Measurements from ENCODE around the gene CFAP20DC.
"Not testable (repeated sequence)": the region's sequence is repeated elsewhere in the genome, so short reads cannot be mapped to it uniquely, and the experiment has no call there.

The CFAP20DC gene

GRCh38 chr3:58723173-58723572 lies 326.7 kb downstream of the CFAP20DC start:
- no peak for DNase-seq (ENCODE audit: low read depth in 1 of 2, low spot score in 1 of 2)
- in situ Hi-C loops (cut with HindIII; ENCODE audit: low pct_unique_long_range_greater_than_20kb, low sequenced_read_pairs), result no loop called here

GRCh38 chr3:58722561-58722960 lies 327.3 kb downstream of the CFAP20DC start:
- no peak for DNase-seq (ENCODE audit: low read depth in 1 of 2, low spot score in 1 of 2)
- in situ Hi-C loops (cut with HindIII; ENCODE audit: low pct_unique_long_range_greater_than_20kb, low sequenced_read_pairs), result no loop called here
- no peak for TF ChIP-seq JUND (IDR thresholded peaks at IDR 0.05; ENCODE audit: low read depth)

More at GRCh38 chr3:58723173-58723572, 326.7 kb downstream of the CFAP20DC start:
- TF ChIP-seq JUND (IDR thresholded peaks at IDR 0.05; ENCODE audit: low read depth), result no peak

- no peak for DNase-seq (ENCODE audit: low read depth in 1 of 2, low spot score in 1 of 2)
- no peak for TF ChIP-seq JUND (IDR thresholded peaks at IDR 0.05; ENCODE audit: low read depth)
- in situ Hi-C loops (cut with HindIII; ENCODE audit: low pct_unique_long_range_greater_than_20kb, low sequenced_read_pairs), result no loop called here
Measured at GRCh38 chr3:58720526-58720925, 329.3 kb downstream of the CFAP20DC start.

- no peak for DNase-seq (ENCODE audit: low read depth in 1 of 2, low spot score in 1 of 2)
- in situ Hi-C loops (cut with HindIII; ENCODE audit: low pct_unique_long_range_greater_than_20kb, low sequenced_read_pairs), result no loop called here
- no peak for TF ChIP-seq JUND (IDR thresholded peaks at IDR 0.05; ENCODE audit: low read depth)
Measured at GRCh38 chr3:58719684-58720083, 330.1 kb downstream of the CFAP20DC start.

- no peak for TF ChIP-seq JUND (IDR thresholded peaks at IDR 0.05; ENCODE audit: low read depth)
- in situ Hi-C loops (cut with HindIII; ENCODE audit: low pct_unique_long_range_greater_than_20kb, low sequenced_read_pairs), result no loop called here
- no peak for DNase-seq (ENCODE audit: low read depth in 1 of 2, low spot score in 1 of 2)
Measured at GRCh38 chr3:58713715-58714401, 336.0 kb downstream of the CFAP20DC start.

GRCh38 chr3:58711871-58712270 lies 338.0 kb downstream of the CFAP20DC start:
- no peak for TF ChIP-seq JUND (IDR thresholded peaks at IDR 0.05; ENCODE audit: low read depth)
- in situ Hi-C loops (cut with HindIII; ENCODE audit: low pct_unique_long_range_greater_than_20kb, low sequenced_read_pairs), result no loop called here
- peak in 1 of 2 experiments; percentile 75 for DNase-seq (ENCODE audit: low read depth in 1 of 2, low spot score in 1 of 2)

GRCh38 chr3:58708983-58709382 lies 340.8 kb downstream of the CFAP20DC start:
- DNase-seq (ENCODE audit: low read depth in 1 of 2, low spot score in 1 of 2); in situ Hi-C loops (cut with HindIII; ENCODE audit: low pct_unique_long_range_greater_than_20kb, low sequenced_read_pairs): not testable (repeated sequence)

GRCh38 chr3:58708116-58708791 lies 341.6 kb downstream of the CFAP20DC start:
- no peak for DNase-seq (ENCODE audit: low read depth in 1 of 2, low spot score in 1 of 2)
- no peak for TF ChIP-seq JUND (IDR thresholded peaks at IDR 0.05; ENCODE audit: low read depth)

GRCh38 chr3:58707390-58707930 lies 342.4 kb downstream of the CFAP20DC start:
- no peak for TF ChIP-seq JUND (IDR thresholded peaks at IDR 0.05; ENCODE audit: low read depth)
- in situ Hi-C loops (cut with HindIII; ENCODE audit: low pct_unique_long_range_greater_than_20kb, low sequenced_read_pairs), result no loop called here
- DNase-seq (ENCODE audit: low read depth in 1 of 2, low spot score in 1 of 2), result no peak

More at GRCh38 chr3:58708116-58708791, 341.6 kb downstream of the CFAP20DC start:
- in situ Hi-C loops (cut with HindIII; ENCODE audit: low pct_unique_long_range_greater_than_20kb, low sequenced_read_pairs), result no loop called here

- no peak for DNase-seq (ENCODE audit: low read depth in 1 of 2, low spot score in 1 of 2)
Measured at GRCh38 chr3:58706395-58707167, 343.2 kb downstream of the CFAP20DC start.

GRCh38 chr3:58704745-58705144 lies 345.1 kb downstream of the CFAP20DC start:
- peak in 1 of 2 experiments; percentile 59 for DNase-seq (ENCODE audit: low read depth in 1 of 2, low spot score in 1 of 2)
- no peak for TF ChIP-seq JUND (IDR thresholded peaks at IDR 0.05; ENCODE audit: low read depth)
- in situ Hi-C loops (cut with HindIII; ENCODE audit: low pct_unique_long_range_greater_than_20kb, low sequenced_read_pairs), result no loop called here

More at GRCh38 chr3:58706395-58707167, 343.2 kb downstream of the CFAP20DC start:
- no peak for TF ChIP-seq JUND (IDR thresholded peaks at IDR 0.05; ENCODE audit: low read depth)
- in situ Hi-C loops (cut with HindIII; ENCODE audit: low pct_unique_long_range_greater_than_20kb, low sequenced_read_pairs), result no loop called here

- in situ Hi-C loops (cut with HindIII; ENCODE audit: low pct_unique_long_range_greater_than_20kb, low sequenced_read_pairs), result not testable (repeated sequence)
- peak in 1 of 2 experiments; percentile 66 for DNase-seq (ENCODE audit: low read depth in 1 of 2, low spot score in 1 of 2)
Measured at GRCh38 chr3:58704304-58704703, 345.5 kb downstream of the CFAP20DC start.
